Spleen (tissue), 11 donors: ENCODE data around the gene COL6A3. TPM values are rescaled to one million over a fixed set of nuclear protein-coding genes. Genes with fewer than 3 reads are reported as not detected.

Experiments used
- DNase-seq: peaks from one replicate; pipeline ENCODE4 v3.0.0-alpha.2; 2020
- H3K27ac ChIP-seq, 8 donors: fragments of 200-600 bp; sonication (generic) in 7 of 8; 1 replicate in 4 of 8; 2 replicates in 4 of 8; pipeline versions ENCODE4 v1.5.0 to v1.8.0; 2016 to 2021; ENCODE audit warnings: inconsistent platforms in 4 of 8, mild to moderate bottlenecking in 4 of 8, moderate library complexity in 1 of 8
- H3K27me3 ChIP-seq, 7 donors: fragments of 200-600 bp; sonication (generic) in 6 of 7; replicated peaks in 1 of 7; 1 replicate in 4 of 7; 2 replicates in 3 of 7; pipeline versions ENCODE4 v1.5.0 to v1.8.0; 2016 to 2021; ENCODE audit warnings: inconsistent platforms in 3 of 7, mild to moderate bottlenecking in 1 of 7
- H3K36me3 ChIP-seq, 6 donors: fragments of 200-600 bp; sonication (generic) in 5 of 6; 1 replicate in 4 of 6; 2 replicates in 2 of 6; pipeline versions ENCODE4 v1.5.0 to v1.8.0; 2016 to 2021; ENCODE audit warnings: inconsistent platforms in 2 of 6
- H3K4me1 ChIP-seq, 6 donors: fragments of 200-600 bp; sonication (generic) in 5 of 6; 1 replicate in 3 of 6; 2 replicates in 3 of 6; pipeline versions ENCODE4 v1.5.0 to v1.8.0; 2016 to 2021; ENCODE audit warnings: inconsistent platforms in 3 of 6
- H3K4me3 ChIP-seq, 8 donors: fragments of 200-600 bp; sonication (generic) in 7 of 8; 1 replicate in 4 of 8; 2 replicates in 4 of 8; pipeline versions ENCODE4 v1.5.0 to v1.8.0; 2016 to 2021; ENCODE audit warnings: inconsistent platforms in 4 of 8, mild to moderate bottlenecking in 4 of 8, moderate library complexity in 2 of 8
- H3K9me3 ChIP-seq, 8 donors: fragments of 200-600 bp; sonication (generic) in 7 of 8; 1 replicate in 4 of 8; 2 replicates in 4 of 8; pipeline versions ENCODE4 v1.5.0 to v1.8.0; 2016 to 2021; ENCODE audit warnings: inconsistent platforms in 4 of 8
- CTCF ChIP-seq, 11 experiments: fragments of 200-600 bp in 7 of 11; fragments of 450-650 bp in 4 of 11; sonication (generic) in 4 of 11; IDR thresholded peaks in 8 of 11; conservative IDR thresholded peaks in 3 of 11; 1 replicate in 7 of 11; 2 replicates in 4 of 11; pipeline versions ENCODE4 v1.4.0 to v1.8.0; 2016 to 2021; ENCODE audit warnings: antibody characterized with exemption in 11 of 11, inconsistent platforms in 4 of 11, mild to moderate bottlenecking in 1 of 11
- POLR2A ChIP-seq, 3 donors: fragments of 450-650 bp; IDR thresholded peaks; one replicate each; pipeline ENCODE4 v1.5.1; 2017; ENCODE audit warnings: antibody characterized with exemption in 3 of 3, mild to moderate bottlenecking in 1 of 3
- POLR2AphosphoS5 ChIP-seq, 3 donors: sonication (generic); formaldehyde crosslinking; IDR thresholded peaks; one replicate each; pipeline ENCODE4 v1.5.1; 2017; ENCODE audit warnings: antibody characterized with exemption in 3 of 3
- WGBS, 5 donors: extraction: QIAGEN DNeasy Blood & Tissue Kit in 3 of 5; methylation state at CpG; one replicate each; pipeline versions ENCODE4 v1.1.5 to v1.1.7; 2013 to 2018; 5-methylcytosine and 5-hydroxymethylcytosine counted together
- intact Hi-C: fragments of 100-400 bp; cut with DNase I; formaldehyde crosslinking; loops from one replicate; pipeline ENCODE4 v1.15.0; 2023; ENCODE audit warnings: low total_unique reads
- polyA plus RNA-seq, 3 donors: library from polyadenylated mRNA; stranded (reverse); fragments of 200-250 nt; gene quantifications; one replicate each; pipeline ENCODE4 v1.2.1, GENCODE V29; 2013
- total RNA-seq, 7 donors: library from RNA; depleted of rRNA in 3 of 7; stranded (reverse); fragments of >200 nt in 3 of 7; fragmentation: NEBNext Ultra II Directional in 4 of 7; extraction: Animal tissue kit (Norgen Biotek cat#: 25700) in 4 of 7; gene quantifications; one replicate each; pipeline versions ENCODE4 v1.1.0 to v1.2.1, GENCODE V29; 2016 to 2021
- donor health status: healthy with polysubstance abuse.
- donor health status: DM: no; HTN: no; CAD: no; lungs with moderate emphysema.
- donor health status: DM: no; HTN: no; CAD: no.
- donor health status: Bipolar disorder and iron deficiency.
- donor health status: healthy.
- donor health status: DM: no; HTN: no; CAD: no.
- donor health status: DM: yes; HTN: yes; CAD: no.

The COL6A3 gene
- total and polyA plus RNA-seq, 10 donors = 8.3 to 146 (median 65.4) TPM

- H3K4me1 ChIP-seq = no peaks in the 10 kb centered on the region
- DNase-seq = no peak
- peaks cover 0 to 23% (median 0%) of the 10 kb centered on the region in 7 donors for H3K27me3 ChIP-seq
- H3K36me3 ChIP-seq = no peaks in the 10 kb centered on the region
- WGBS, 5 donors = 75 to 88% (median 83%) methylated on average over 11 of the region's 11 CpGs
- intact Hi-C loops = no loop called here
- no peak for TF ChIP-seq POLR2AphosphoS5 (IDR thresholded peaks at IDR 0.05)
- TF ChIP-seq CTCF (IDR thresholded peaks at IDR 0.05 in 8 of 11, conservative IDR thresholded peaks at IDR 0.05 in 3 of 11) = no peak
- no peak for TF ChIP-seq POLR2A (IDR thresholded peaks at IDR 0.05)
- H3K4me3 ChIP-seq = no peak overlapping the region
- H3K27ac ChIP-seq = no peak overlapping the region
- H3K9me3 ChIP-seq = no peaks in the 10 kb centered on the region
These were observed 10.7 kb downstream of the COL6A3 start for GRCh38 chr2:237403024-237403882.

GRCh38 chr2:237400199-237400598 lies 13.8 kb downstream of the COL6A3 start:
- Histone ChIP-seq H3K9me3 (no peaks in the 10 kb centered on the region), H3K4me1 (no peaks in the 10 kb centered on the region), H3K36me3 (no peaks in the 10 kb centered on the region), H3K27me3 (peaks cover 0 to 32% (median 0%) of the 10 kb centered on the region in 7 donors), H3K4me3 (no peak overlapping the region), H3K27ac (no peak overlapping the region)
- DNase-seq = no peak
- 50 to 76% (median 67%) methylated on average over 1 of the region's 1 CpG for WGBS, 5 donors
- intact Hi-C loops = no loop called here
- TF ChIP-seq POLR2AphosphoS5 (IDR thresholded peaks at IDR 0.05) = no peak

GRCh38 chr2:237397072-237397471 lies 16.9 kb downstream of the COL6A3 start:
- DNase-seq = no peak

GRCh38 chr2:237393523-237393922 lies 20.4 kb downstream of the COL6A3 start:
- Histone ChIP-seq H3K36me3 (no peaks in the 10 kb centered on the region), H3K27me3 (peaks cover 0 to 34% (median 0%) of the 10 kb centered on the region in 7 donors), H3K4me3 (no peak overlapping the region), H3K27ac (no peak overlapping the region), H3K4me1 (no peaks in the 10 kb centered on the region), H3K9me3 (no peaks in the 10 kb centered on the region)
- intact Hi-C loops = no loop called here
- TF ChIP-seq CTCF (IDR thresholded peaks at IDR 0.05 in 8 of 11, conservative IDR thresholded peaks at IDR 0.05 in 3 of 11) (no peak), POLR2A (IDR thresholded peaks at IDR 0.05) (no peak), POLR2AphosphoS5 (IDR thresholded peaks at IDR 0.05) (no peak)
- 86 to 92% (median 90%) methylated on average over 4 of the region's 4 CpGs for whole genome bisulfite sequencing, 5 donors
- DNase-seq = no peak

More at GRCh38 chr2:237397072-237397471, 16.9 kb downstream of the COL6A3 start:
- no peak overlapping the region for H3K27ac ChIP-seq
- peaks cover 0 to 38% (median 0%) of the 10 kb centered on the region in 7 donors for H3K27me3 ChIP-seq
- WGBS, 5 donors = 50 to 83% (median 75%) methylated on average over 2 of the region's 2 CpGs
- H3K36me3 ChIP-seq = no peaks in the 10 kb centered on the region
- no peaks in the 10 kb centered on the region for H3K4me1 ChIP-seq
- no peaks in the 10 kb centered on the region for H3K9me3 ChIP-seq
- H3K4me3 ChIP-seq = no peak overlapping the region
- no peak for TF ChIP-seq POLR2AphosphoS5 (IDR thresholded peaks at IDR 0.05)
- TF ChIP-seq POLR2A (IDR thresholded peaks at IDR 0.05) = no peak
- TF ChIP-seq CTCF (IDR thresholded peaks at IDR 0.05 in 8 of 11, conservative IDR thresholded peaks at IDR 0.05 in 3 of 11) = no peak
- intact Hi-C loops = no loop called here
